Islet of Langerhans (tissue), 1 donor: Measurements from ENCODE around the gene GPR63.
"Not testable (repeated sequence)": the region's sequence is repeated elsewhere in the genome, so short reads cannot be mapped to it uniquely, and the experiment has no call there.

Experiments used
- FAIRE-seq: peaks from one replicate; lab custom pipeline; 2011; peaks lifted over from hg19 to GRCh38; lab: Jason Lieb, UNC

Gene GPR63

GRCh38 chr6:96837081-96837971 lies at the start of gene GPR63:
TSS of gene GPR63 (minus strand) at chr6:96837477. CDS start at chr6:96799731, 37,746 bp downstream.
- no peak for FAIRE-seq

GRCh38 chr6:96886519-96886918 lies 49.2 kb upstream of the GPR63 start:
- no peak for FAIRE-seq

GRCh38 chr6:96885187-96885631 lies 47.9 kb upstream of the GPR63 start:
- not testable (repeated sequence) for FAIRE-seq

- no peak for FAIRE-seq
Observed at GRCh38 chr6:96878143-96878542, 40.9 kb upstream of the GPR63 start.

- no peak for FAIRE-seq
Observed at GRCh38 chr6:96876886-96877545, 39.7 kb upstream of the GPR63 start.

GRCh38 chr6:96872976-96873375 lies 35.7 kb upstream of the GPR63 start:
- no peak for FAIRE-seq

- FAIRE-seq: no peak
Observed at GRCh38 chr6:96865055-96865405, 27.8 kb upstream of the GPR63 start.

GRCh38 chr6:96864216-96865054 lies 27.2 kb upstream of the GPR63 start:
- FAIRE-seq: no peak

- FAIRE-seq: no peak
Observed at GRCh38 chr6:96862560-96862959, 25.3 kb upstream of the GPR63 start.

GRCh38 chr6:96861588-96861987 lies 24.3 kb upstream of the GPR63 start:
- FAIRE-seq: no peak

GRCh38 chr6:96856856-96857255 lies 19.6 kb upstream of the GPR63 start:
- FAIRE-seq: no peak

- FAIRE-seq: no peak
Observed at GRCh38 chr6:96853083-96853482, 15.8 kb upstream of the GPR63 start.

- FAIRE-seq: no peak
Observed at GRCh38 chr6:96852605-96853004, 15.3 kb upstream of the GPR63 start.

- no peak for FAIRE-seq
Observed at GRCh38 chr6:96851858-96852257, 14.6 kb upstream of the GPR63 start.

- FAIRE-seq: no peak
Observed at GRCh38 chr6:96849615-96850014, 12.3 kb upstream of the GPR63 start.

GRCh38 chr6:96844530-96844929 lies 7.3 kb upstream of the GPR63 start:
- no peak for FAIRE-seq

- FAIRE-seq: no peak
Observed at GRCh38 chr6:96841345-96841744, 4.1 kb upstream of the GPR63 start.

GRCh38 chr6:96836631-96837080 lies 621 bp downstream of the GPR63 start:
- FAIRE-seq: no peak

- no peak for FAIRE-seq
Observed at GRCh38 chr6:96834070-96834469, 3.2 kb downstream of the GPR63 start.

GRCh38 chr6:96832780-96833179 lies 4.5 kb downstream of the GPR63 start:
- FAIRE-seq: no peak

GRCh38 chr6:96826865-96827264 lies 10.4 kb downstream of the GPR63 start:
- no peak for FAIRE-seq

- no peak for FAIRE-seq
Observed at GRCh38 chr6:96823743-96824142, 13.5 kb downstream of the GPR63 start.

- FAIRE-seq: no peak
Observed at GRCh38 chr6:96821034-96821433, 16.2 kb downstream of the GPR63 start.
